Neural progenitor cell (in vitro differentiated cells): ENCODE data around the gene APOBEC3H. TPM values are rescaled to one million over a fixed set of nuclear protein-coding genes. Genes with fewer than 3 reads are reported as not detected.

Experiments used
- DNase-seq: peaks from one replicate; pipeline ENCODE4 v3.0.0-alpha.2; 2016; ENCODE audit warnings: low spot score
- H2AFZ ChIP-seq: fragments of 200-600 bp; sonication (generic); replicated peaks from 2 replicates; pipeline ENCODE4 v1.6.1; 2016; ENCODE audit warnings: antibody characterized with exemption
- H3F3A ChIP-seq: fragments of 200-600 bp; sonication (generic); 2 replicates; pipeline ENCODE4 v1.6.1; 2016; ENCODE audit warnings: antibody characterized with exemption, low read depth
- H3K27ac ChIP-seq: fragments of 200-600 bp; sonication (generic); 2 replicates; pipeline ENCODE4 v1.5.1; 2016; ENCODE audit warnings: mild to moderate bottlenecking
- H3K27me3 ChIP-seq: fragments of 200-600 bp; sonication (generic); 2 replicates; pipeline ENCODE4 v1.6.1; 2016; ENCODE audit warnings: mild to moderate bottlenecking, moderate library complexity
- H3K36me3 ChIP-seq: fragments of 200-600 bp; sonication (generic); 2 replicates; pipeline ENCODE4 v1.5.1; 2016
- H3K4me1 ChIP-seq: fragments of 200-600 bp; sonication (generic); 2 replicates; pipeline ENCODE4 v1.6.1; 2016; ENCODE audit warnings: mixed run types
- H3K4me2 ChIP-seq: fragments of 200-600 bp; sonication (generic); 2 replicates; pipeline ENCODE4 v1.6.1; 2016
- H3K4me3 ChIP-seq: fragments of 200-600 bp; sonication (generic); 2 replicates; pipeline ENCODE4 v1.5.1; 2016
- H3K79me2 ChIP-seq: fragments of 200-600 bp; sonication (generic); 2 replicates; pipeline ENCODE4 v1.6.1; 2016; ENCODE audit warnings: low read depth
- H3K9ac ChIP-seq: fragments of 200-600 bp; sonication (generic); 2 replicates; pipeline ENCODE4 v1.6.1; 2016
- H3K9me3 ChIP-seq: fragments of 200-600 bp; sonication (generic); 2 replicates; pipeline ENCODE4 v1.5.1; 2016; ENCODE audit warnings: low read depth
- H4K20me1 ChIP-seq: fragments of 200-600 bp; sonication (generic); 2 replicates; pipeline ENCODE4 v1.6.1; 2016; ENCODE audit warnings: low read depth
- H3K27ac Mint-ChIP-seq: 3 replicates; pipeline ENCODE4 v1.8.0; 2021; ENCODE audit warnings: mixed read lengths
- H3K27me3 Mint-ChIP-seq: 2 replicates; pipeline ENCODE4 v1.8.0; 2022; ENCODE audit warnings: low read depth, mild to moderate bottlenecking, inconsistent platforms, moderate library complexity, mixed read lengths; ENCODE audit not compliant: insufficient read depth
- H3K36me3 Mint-ChIP-seq: 3 replicates; pipeline ENCODE4 v1.8.0; 2021; ENCODE audit warnings: mixed read lengths
- H3K4me1 Mint-ChIP-seq: 3 replicates; pipeline ENCODE4 v1.8.0; 2021; ENCODE audit warnings: mixed read lengths
- H3K4me3 Mint-ChIP-seq: 3 replicates; pipeline ENCODE4 v1.8.0; 2021; ENCODE audit warnings: mild to moderate bottlenecking, moderate library complexity, mixed read lengths
- H3K9me3 Mint-ChIP-seq: 3 replicates; pipeline ENCODE4 v1.8.0; 2020; ENCODE audit warnings: mixed read lengths
- CTCF ChIP-seq: fragments of 200-600 bp; sonication (generic); IDR thresholded peaks from 2 replicates; pipeline ENCODE4 v1.5.1; 2017; ENCODE audit warnings: antibody characterized with exemption, mild to moderate bottlenecking
- EZH2 ChIP-seq: fragments of 200-600 bp; sonication (generic); IDR thresholded peaks from 2 replicates; pipeline ENCODE4 v1.6.1; 2017; ENCODE audit warnings: antibody characterized with exemption, mild to moderate bottlenecking, moderate library complexity
- EZH2phosphoT487 ChIP-seq: fragments of 200-600 bp; sonication (generic); IDR thresholded peaks from 2 replicates; pipeline ENCODE4 v1.6.1; 2017; ENCODE audit warnings: antibody characterized with exemption
- total RNA-seq: library from RNA; depleted of rRNA; stranded (reverse); fragments of >200 nt; gene quantifications from 2 replicates; pipeline ENCODE4 v1.2.3, GENCODE V29; 2015; ENCODE audit warnings: low replicate concordance

The APOBEC3H gene
- total RNA-seq, 1 donor from 2014 or later, result 1.4 TPM

GRCh38 chr22:39135092-39135896, 38.2 kb downstream of the APOBEC3H start:
- DNase-seq, result peak; percentile 87
- no peak overlapping the region for H3K4me3 ChIP-seq
- no peaks in the 10 kb centered on the region for H3K79me2 ChIP-seq
- no peaks in the 10 kb centered on the region for H3K27me3 ChIP-seq
- H3K9ac ChIP-seq, result no peak overlapping the region
- no peaks in the 10 kb centered on the region for H3K36me3 ChIP-seq
- H3K9me3 ChIP-seq, result no peaks in the 10 kb centered on the region
- H4K20me1 ChIP-seq, result peaks cover 4% of the 10 kb centered on the region
- peaks cover 5% of the 10 kb centered on the region for H3K27me3 Mint-ChIP-seq
- no peaks in the 10 kb centered on the region for H3K9me3 Mint-ChIP-seq
- H2AFZ ChIP-seq, result no peak overlapping the region
- TF ChIP-seq EZH2phosphoT487, result no peak
- TF ChIP-seq CTCF, result peak; percentile 77
- no peak for TF ChIP-seq EZH2
- peaks cover 20% of the 10 kb centered on the region for H3K4me1 ChIP-seq
- no peak overlapping the region for H3K27ac Mint-ChIP-seq
- peaks cover 12% of the 10 kb centered on the region for H3F3A ChIP-seq
- no peak overlapping the region for H3K27ac ChIP-seq
- no peak overlapping the region for H3K4me3 Mint-ChIP-seq
- H3K4me2 ChIP-seq, result no peak overlapping the region
- no peaks in the 10 kb centered on the region for H3K36me3 Mint-ChIP-seq
- peaks cover 40% of the 10 kb centered on the region for H3K4me1 Mint-ChIP-seq

- no peak overlapping the region for H3K4me2 ChIP-seq
- H3K4me1 ChIP-seq, result peaks cover 10% of the 10 kb centered on the region
- no peaks in the 10 kb centered on the region for H3K36me3 ChIP-seq
- H3K79me2 ChIP-seq, result no peaks in the 10 kb centered on the region
- no peak for DNase-seq
- Mint-ChIP-seq H3K9me3 (no peaks in the 10 kb centered on the region), H3K4me1 (peaks cover 30% of the 10 kb centered on the region), H3K27me3 (peaks cover 3% of the 10 kb centered on the region), H3K4me3 (peak overlapping the region; percentile 30), H3K27ac (peak overlapping the region; percentile 76), H3K36me3 (no peaks in the 10 kb centered on the region)
- H3K9me3 ChIP-seq, result no peaks in the 10 kb centered on the region
- no peak overlapping the region for H3K9ac ChIP-seq
- no peaks in the 10 kb centered on the region for H4K20me1 ChIP-seq
- no peak overlapping the region for H3K4me3 ChIP-seq
- no peak for TF ChIP-seq CTCF
- TF ChIP-seq EZH2, result no peak
- TF ChIP-seq EZH2phosphoT487, result no peak
- peaks cover 2% of the 10 kb centered on the region for H3F3A ChIP-seq
- H3K27me3 ChIP-seq, result no peaks in the 10 kb centered on the region
- H3K27ac ChIP-seq, result no peak overlapping the region
- H2AFZ ChIP-seq, result no peak overlapping the region
Observed at GRCh38 chr22:39136317-39136716, 39.3 kb downstream of the APOBEC3H start.

GRCh38 chr22:39138357-39138997, 41.4 kb downstream of the APOBEC3H start:
- Histone ChIP-seq H3K27me3 (peaks cover 3% of the 10 kb centered on the region), H2AFZ (no peak overlapping the region), H3K4me3 (no peak overlapping the region), H3F3A (peaks cover 3% of the 10 kb centered on the region), H3K9me3 (no peaks in the 10 kb centered on the region), H3K36me3 (no peaks in the 10 kb centered on the region), H3K79me2 (no peaks in the 10 kb centered on the region), H3K4me2 (no peak overlapping the region), H3K27ac (no peak overlapping the region), H3K9ac (no peak overlapping the region), H3K4me1 (no peaks in the 10 kb centered on the region), H4K20me1 (peaks cover under 1% of the 10 kb centered on the region)
- H3K36me3 Mint-ChIP-seq, result no peaks in the 10 kb centered on the region
- H3K4me1 Mint-ChIP-seq, result peaks cover 16% of the 10 kb centered on the region
- H3K4me3 Mint-ChIP-seq, result no peak overlapping the region
- H3K9me3 Mint-ChIP-seq, result no peaks in the 10 kb centered on the region
- no peak for DNase-seq
- no peak overlapping the region for H3K27ac Mint-ChIP-seq
- TF ChIP-seq EZH2phosphoT487 (no peak), EZH2 (no peak), CTCF (no peak)
- H3K27me3 Mint-ChIP-seq, result peaks cover 3% of the 10 kb centered on the region
